RWPE2 (cell line): ENCODE data around the gene CTAG1B.

ENCODE experiments used
- ATAC-seq: fragments of 200-7000 bp; cut with Tn5 transposase; 3 replicates; pipeline ENCODE4 v1.9.1; 2021; ENCODE audit warnings: low read depth
- DNase-seq: peaks from one replicate; pipeline ENCODE4 v3.0.0-alpha.2; 2020; ENCODE audit warnings: low spot score
- H3K27ac ChIP-seq: fragments of 450-650 bp; 2 replicates; pipeline ENCODE4 v1.5.1; 2017; ENCODE audit warnings: mild to moderate bottlenecking; ENCODE audit not compliant: poor library complexity, severe bottlenecking
- H3K27me3 ChIP-seq: fragments of 250-450 bp; sonication (Bioruptor Pico); 2 replicates; pipeline ENCODE4 v1.5.1; 2021; ENCODE audit warnings: mild to moderate bottlenecking, moderate library complexity; ENCODE audit not compliant: insufficient read depth, poor library complexity, severe bottlenecking
- H3K36me3 ChIP-seq: fragments of 250-450 bp; sonication (Bioruptor Pico); 2 replicates; pipeline ENCODE4 v1.5.1; 2020; ENCODE audit warnings: low read depth, mild to moderate bottlenecking, moderate library complexity
- H3K4me1 ChIP-seq: fragments of 250-450 bp; sonication (Bioruptor Pico); 2 replicates; pipeline ENCODE4 v1.5.1; 2021; ENCODE audit warnings: mild to moderate bottlenecking, moderate library complexity; ENCODE audit not compliant: insufficient read depth, poor library complexity, severe bottlenecking
- H3K4me3 ChIP-seq: fragments of 250-450 bp; sonication (Bioruptor Pico); 2 replicates; pipeline ENCODE4 v1.5.1; 2021; ENCODE audit warnings: mild to moderate bottlenecking, moderate library complexity; ENCODE audit not compliant: severe bottlenecking
- H3K9me3 ChIP-seq: fragments of 250-450 bp; sonication (Bioruptor Pico); 2 replicates; pipeline ENCODE4 v1.5.1; 2021; ENCODE audit warnings: mild to moderate bottlenecking, moderate library complexity; ENCODE audit not compliant: severe bottlenecking
- CTCF ChIP-seq: fragments of 450-650 bp; IDR thresholded peaks from one replicate; pipeline ENCODE4 v1.5.1; 2017; ENCODE audit warnings: mild to moderate bottlenecking, moderate library complexity; ENCODE audit not compliant: poor library complexity, severe bottlenecking

CTAG1B gene

GRCh38 chrX:154603438-154604430, 15.3 kb downstream of the CTAG1B start:
- H3K27me3 ChIP-seq: no peaks in the 10 kb centered on the region
- peak; percentile 82 for ATAC-seq
- DNase-seq: peak; percentile 77
- H3K36me3 ChIP-seq: no peaks in the 10 kb centered on the region
- no peaks in the 10 kb centered on the region for H3K9me3 ChIP-seq
- no peak overlapping the region for H3K4me3 ChIP-seq
- H3K27ac ChIP-seq: peak overlapping the region; percentile 89
- peaks cover 33% of the 10 kb centered on the region for H3K4me1 ChIP-seq
- no peak for TF ChIP-seq CTCF

GRCh38 chrX:154602766-154603437, 16.2 kb downstream of the CTAG1B start:
- no peak overlapping the region for H3K4me3 ChIP-seq
- no peak for TF ChIP-seq CTCF
- DNase-seq (no peak), ATAC-seq (no peak)
- no peaks in the 10 kb centered on the region for H3K36me3 ChIP-seq
- H3K27ac ChIP-seq: peak overlapping the region; percentile 89
- H3K4me1 ChIP-seq: peaks cover 33% of the 10 kb centered on the region
- no peaks in the 10 kb centered on the region for H3K27me3 ChIP-seq
- H3K9me3 ChIP-seq: no peaks in the 10 kb centered on the region

GRCh38 chrX:154602226-154602625, 16.9 kb downstream of the CTAG1B start:
- peaks cover 35% of the 10 kb centered on the region for H3K4me1 ChIP-seq
- H3K9me3 ChIP-seq: no peaks in the 10 kb centered on the region
- TF ChIP-seq CTCF: no peak
- no peaks in the 10 kb centered on the region for H3K36me3 ChIP-seq
- no peak for DNase-seq
- no peak overlapping the region for H3K4me3 ChIP-seq
- H3K27ac ChIP-seq: peak overlapping the region; percentile 88
- no peaks in the 10 kb centered on the region for H3K27me3 ChIP-seq
- no peak for ATAC-seq

- Histone ChIP-seq H3K4me1 (peaks cover 43% of the 10 kb centered on the region), H3K27ac (peak overlapping the region; percentile 88), H3K4me3 (no peak overlapping the region), H3K36me3 (no peaks in the 10 kb centered on the region), H3K27me3 (no peaks in the 10 kb centered on the region), H3K9me3 (no peaks in the 10 kb centered on the region)
- DNase-seq (no peak), ATAC-seq (peak; percentile 29; the same call in 2 of the 3 replicates)
- no peak for TF ChIP-seq CTCF
These were observed 18.2 kb downstream of the CTAG1B start for GRCh38 chrX:154600759-154601374.
